ENCODE data around the gene DCHS2.

DCHS2 gene

GRCh38 chr4:154521607-154522006 is 30.0 kb upstream of the DCHS2 start:
- TF ChIP-seq CTCF (IDR thresholded peaks at IDR 0.05; ENCODE audit: insufficient read depth, low read depth, low read length, missing control alignments): no peak
- DNase-seq (ENCODE audit: low read depth): no peak
- H3K4me3 ChIP-seq (ENCODE audit: low read depth, low read length): no peak overlapping the region

- no peak for TF ChIP-seq CTCF (IDR thresholded peaks at IDR 0.05; ENCODE audit: insufficient read depth, low read depth, low read length, missing control alignments)
- no peak for DNase-seq (ENCODE audit: low read depth)
- no peak overlapping the region for H3K4me3 ChIP-seq (ENCODE audit: low read depth, low read length)
Observed at GRCh38 chr4:154519214-154519613, 27.6 kb upstream of the DCHS2 start.

GRCh38 chr4:154517591-154517990 is 26.0 kb upstream of the DCHS2 start:
- no peak overlapping the region for H3K4me3 ChIP-seq (ENCODE audit: low read depth, low read length)
- TF ChIP-seq CTCF (IDR thresholded peaks at IDR 0.05; ENCODE audit: insufficient read depth, low read depth, low read length, missing control alignments): no peak
- no peak for DNase-seq (ENCODE audit: low read depth)

GRCh38 chr4:154516318-154517029 is 24.9 kb upstream of the DCHS2 start:
- no peak for DNase-seq (ENCODE audit: low read depth)
- H3K4me3 ChIP-seq (ENCODE audit: low read depth, low read length): no peak overlapping the region
- TF ChIP-seq CTCF (IDR thresholded peaks at IDR 0.05; ENCODE audit: insufficient read depth, low read depth, low read length, missing control alignments): no peak

GRCh38 chr4:154511981-154512380 is 20.4 kb upstream of the DCHS2 start:
- TF ChIP-seq CTCF (IDR thresholded peaks at IDR 0.05; ENCODE audit: insufficient read depth, low read depth, low read length, missing control alignments): no peak
- no peak overlapping the region for H3K4me3 ChIP-seq (ENCODE audit: low read depth, low read length)
- DNase-seq (ENCODE audit: low read depth): no peak

GRCh38 chr4:154511548-154511947 is 19.9 kb upstream of the DCHS2 start:
- TF ChIP-seq CTCF (IDR thresholded peaks at IDR 0.05; ENCODE audit: insufficient read depth, low read depth, low read length, missing control alignments): no peak
- H3K4me3 ChIP-seq (ENCODE audit: low read depth, low read length): no peak overlapping the region
- DNase-seq (ENCODE audit: low read depth): no peak

- no peak for TF ChIP-seq CTCF (IDR thresholded peaks at IDR 0.05; ENCODE audit: insufficient read depth, low read depth, low read length, missing control alignments)
- no peak overlapping the region for H3K4me3 ChIP-seq (ENCODE audit: low read depth, low read length)
- no peak for DNase-seq (ENCODE audit: low read depth)
Observed at GRCh38 chr4:154507156-154507555, 15.6 kb upstream of the DCHS2 start.
